Umbilical cord (tissue), 2 donors: Measurements from ENCODE around the gene DNM3. TPM values are rescaled to one million over a fixed set of nuclear protein-coding genes. Genes with fewer than 3 reads are reported as not detected.

Source experiments
- DNase-seq: peaks from one replicate; pipeline ENCODE4 v3.0.0-alpha.2; 2015; ENCODE audit warnings: low spot score
- total RNA-seq: library from RNA; depleted of rRNA; stranded (reverse); fragments of >200 nt; gene quantifications from one replicate; pipeline ENCODE4 v1.2.3, GENCODE V29; 2014; ENCODE audit warnings: low replicate concordance; ENCODE audit not compliant: insufficient read depth

Gene DNM3
- total RNA-seq, 1 donor from 2014 or later = 6.7 TPM

DNA sequence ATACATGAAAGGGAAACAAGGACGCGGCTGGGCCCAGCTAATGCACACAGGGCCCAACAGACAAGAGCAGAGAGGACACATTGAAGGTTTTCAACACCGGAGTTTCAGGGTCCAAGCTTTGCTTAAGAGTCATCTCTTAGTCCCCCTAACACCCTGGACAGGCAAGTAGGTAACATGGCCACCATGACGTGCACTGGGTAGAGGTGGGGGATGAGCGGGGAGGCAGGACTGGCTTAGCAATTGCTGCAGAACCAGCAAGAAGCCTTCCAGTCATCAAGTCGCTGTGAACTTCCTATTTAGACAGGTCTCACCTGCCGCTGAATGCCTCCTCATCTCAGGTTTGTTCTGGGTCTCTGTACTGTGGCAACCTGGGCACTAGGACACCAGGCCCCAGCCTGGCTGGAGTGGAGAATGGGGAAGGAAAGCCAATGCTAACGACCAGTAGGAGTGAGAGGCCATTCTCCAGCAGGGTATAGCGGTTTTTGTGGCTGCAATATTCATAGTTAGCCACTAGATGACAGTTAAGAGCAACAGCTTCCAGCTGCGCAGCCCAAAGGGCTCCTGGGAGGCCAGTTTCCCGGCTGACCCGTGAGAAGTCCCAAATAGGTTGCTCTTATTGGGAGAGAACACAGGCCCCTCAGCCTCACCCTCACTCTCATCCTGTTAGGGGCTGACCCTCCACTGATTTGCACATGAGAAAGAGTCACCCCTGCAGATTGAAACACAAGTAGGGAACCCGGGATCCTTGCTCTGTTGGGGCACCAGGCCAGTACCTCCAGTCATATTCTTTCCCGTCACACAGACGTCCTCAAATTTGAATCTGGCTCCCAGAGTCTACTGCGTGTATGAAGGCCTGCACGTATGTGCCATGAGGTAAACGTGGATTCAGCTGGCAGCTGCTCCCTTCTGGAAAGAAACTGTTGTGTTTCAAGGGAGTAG lies 608.6 kb downstream of the DNM3 start:
- peak; percentile 76 for DNase-seq

- no peak for DNase-seq
Measured at GRCh38 chr1:172450524-172450885, 609.2 kb downstream of the DNM3 start.

DNA sequence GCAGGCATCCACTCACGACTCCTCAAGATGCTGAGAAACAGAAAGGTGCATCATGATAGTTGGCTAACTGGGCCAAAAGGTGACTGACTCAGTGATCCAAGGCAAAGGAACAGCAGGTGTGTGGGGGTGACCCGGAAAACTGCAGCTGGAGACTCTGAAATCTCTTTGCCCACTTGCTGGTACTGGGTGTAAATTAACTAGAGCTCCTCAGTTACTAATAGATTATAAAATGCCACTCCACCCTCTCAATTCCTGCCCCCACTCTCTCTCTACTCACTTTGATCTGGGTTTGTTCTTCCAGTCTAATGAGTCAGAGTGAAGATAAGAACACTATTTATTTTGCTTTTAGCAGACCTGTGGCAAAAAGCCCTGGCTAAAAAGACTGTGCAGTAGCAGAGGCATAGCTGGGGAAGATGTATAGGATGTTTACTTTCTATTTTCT lies 609.7 kb downstream of the DNM3 start:
- peak; percentile 80 for DNase-seq

GRCh38 chr1:172452536-172453152 lies 611.3 kb downstream of the DNM3 start:
- DNase-seq = no peak

- no peak for DNase-seq
Measured at GRCh38 chr1:172453153-172453545, 611.9 kb downstream of the DNM3 start.

DNA sequence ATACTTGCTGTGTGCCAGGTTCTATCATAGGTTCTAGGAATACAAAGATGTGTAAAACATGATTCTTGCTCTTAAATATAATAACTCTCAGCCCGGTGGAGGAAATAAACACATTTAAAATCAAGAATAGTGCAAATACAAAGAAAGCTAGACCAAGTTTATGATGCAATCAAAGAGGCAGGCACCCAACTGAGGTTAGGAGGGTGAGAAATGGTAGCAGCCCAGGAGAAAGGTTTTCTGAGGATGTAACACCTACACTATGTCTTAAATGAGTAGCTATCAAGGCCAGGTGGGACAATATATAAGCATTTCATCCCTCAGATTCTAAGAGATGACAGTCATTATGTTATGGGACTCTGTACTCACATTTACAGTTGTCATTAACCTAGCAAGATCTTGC lies 612.3 kb downstream of the DNM3 start:
- no peak for DNase-seq

DNA sequence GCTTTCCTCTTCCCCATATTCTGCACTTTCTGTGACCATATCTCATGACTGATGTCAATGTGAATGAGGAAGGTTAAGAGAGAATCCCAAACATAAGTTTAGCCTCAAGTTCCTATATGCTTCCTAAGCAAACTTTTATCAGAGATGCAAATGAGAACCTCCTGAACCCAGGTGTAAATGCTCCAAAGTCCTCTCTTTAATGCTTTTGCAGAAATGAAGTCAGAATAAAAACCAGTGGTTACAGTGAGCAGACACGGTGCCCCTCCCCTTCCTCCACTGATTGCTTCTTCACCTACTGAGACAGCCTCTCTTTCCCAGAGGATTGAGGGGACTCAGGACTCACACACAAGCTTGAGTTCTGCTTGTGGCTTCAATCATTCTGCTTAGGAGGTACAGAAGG lies 614.2 kb downstream of the DNM3 start:
- no peak for DNase-seq

GRCh38 chr1:172456344-172456769 lies 615.1 kb downstream of the DNM3 start:
- no peak for DNase-seq

GRCh38 chr1:172457479-172458130 lies 616.3 kb downstream of the DNM3 start:
- no peak for DNase-seq

GRCh38 chr1:172460177-172460576 lies 618.9 kb downstream of the DNM3 start:
- no peak for DNase-seq

DNA sequence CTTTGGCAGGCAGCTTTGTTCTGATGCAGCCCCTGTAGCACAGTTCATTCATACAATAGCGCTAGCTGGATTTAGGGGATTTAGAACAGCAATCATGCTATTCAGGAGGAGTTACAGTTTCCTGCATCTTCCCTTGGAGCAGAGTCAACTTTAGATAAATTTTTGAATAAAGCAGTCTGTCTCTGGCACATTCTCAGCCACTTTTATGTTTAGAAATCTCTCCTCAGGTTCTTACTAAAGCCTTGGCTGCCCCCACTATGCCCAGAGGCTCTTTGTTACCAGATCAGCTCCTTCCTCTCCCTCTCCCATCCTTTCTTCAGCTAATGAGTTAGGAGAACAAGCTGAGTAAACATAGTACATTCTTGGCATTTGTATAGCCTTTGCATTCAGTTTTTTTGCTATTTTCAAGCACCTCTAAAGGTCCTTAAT lies 619.6 kb downstream of the DNM3 start:
- peak; percentile 84 for DNase-seq

Other genes starting within 250 kb of the DNM3 start
- 0.72 TPM for gene MYOCOS, start 219.3 kb upstream of the DNM3 start, total RNA-seq
- not detected for gene MYOC, start 188.8 kb upstream of the DNM3 start, total RNA-seq
- 19.7 TPM for gene VAMP4, start 99.4 kb upstream of the DNM3 start, total RNA-seq
- gene METTL13, start 59.8 kb upstream of the DNM3 start, total RNA-seq = 9.4 TPM